MCF 10A (cell line): ENCODE results near the gene TMEM9. TPM values are rescaled to one million over a fixed set of nuclear protein-coding genes. Genes with fewer than 3 reads are reported as not detected.

Experiments
- BruUV-seq: library from RNA; stranded (reverse); fragments of 400-500 nt; replicated peaks from 2 replicates; lab custom pipeline; 2021; lab: Mats Ljungman, UMichigan
- CTCF ChIA-PET: fragments of 300-600 bp; sonication (Branson Sonifier 250); formaldehyde crosslinking; extraction: SDS; loops from one replicate; lab custom pipeline; 2021; ENCODE audit warnings: antibody characterized with exemption, inconsistent platforms; lab: Yijun Ruan, JAX
- POLR2A ChIA-PET: fragments of 300-600, 350-650 bp; sonication (Branson Sonifier 250); formaldehyde crosslinking; extraction: SDS; loops from one replicate; lab custom pipeline; 2020; ENCODE audit warnings: antibody characterized with exemption, inconsistent platforms; lab: Yijun Ruan, JAX
- DNase-seq: peaks from one replicate; pipeline ENCODE4 v3.0.0-alpha.2; 2018; ENCODE audit not compliant: unreplicated experiment
- H3K27ac Mint-ChIP-seq: one replicate; pipeline ENCODE4 v1.8.0; 2022; ENCODE audit warnings: mild to moderate bottlenecking, low read depth, mixed read lengths; ENCODE audit not compliant: unreplicated experiment
- H3K27me3 Mint-ChIP-seq: one replicate; pipeline ENCODE4 v1.8.0; 2022; ENCODE audit warnings: mixed read lengths; ENCODE audit not compliant: insufficient read depth, unreplicated experiment
- H3K36me3 Mint-ChIP-seq: one replicate; pipeline ENCODE4 v1.8.0; 2022; ENCODE audit warnings: mild to moderate bottlenecking, moderate library complexity, mixed read lengths; ENCODE audit not compliant: insufficient read depth, unreplicated experiment
- H3K4me1 Mint-ChIP-seq: one replicate; pipeline ENCODE4 v1.8.0; 2022; ENCODE audit warnings: mixed read lengths; ENCODE audit not compliant: insufficient read depth, unreplicated experiment
- H3K4me3 Mint-ChIP-seq: one replicate; pipeline ENCODE4 v1.8.0; 2022; ENCODE audit warnings: mild to moderate bottlenecking, moderate library complexity, mixed read lengths; ENCODE audit not compliant: unreplicated experiment
- H3K9me3 Mint-ChIP-seq: one replicate; pipeline ENCODE4 v1.8.0; 2022; ENCODE audit warnings: mixed read lengths; ENCODE audit not compliant: unreplicated experiment
- intact Hi-C: fragments of 100-400 bp; cut with micrococcal nuclease; formaldehyde crosslinking; loops from 2 replicates; pipeline ENCODE4 v1.14.1; 2022
- total RNA-seq: library from RNA; stranded (reverse); gene quantifications from 2 replicates; pipeline ENCODE4 v1.2.3, GENCODE V29; 2022
- TF ChIP-seq, protein P1 (sequence below): fragments of 200-600 bp; IDR thresholded peaks from one replicate; pipeline ENCODE4 v1.8.0; 2022; ENCODE audit warnings: antibody characterized with exemption, mild to moderate bottlenecking; ENCODE audit not compliant: unreplicated experiment

Gene TMEM9
- total RNA-seq, 1 experiment from 2014 or later, result 67.2 TPM

DNA sequence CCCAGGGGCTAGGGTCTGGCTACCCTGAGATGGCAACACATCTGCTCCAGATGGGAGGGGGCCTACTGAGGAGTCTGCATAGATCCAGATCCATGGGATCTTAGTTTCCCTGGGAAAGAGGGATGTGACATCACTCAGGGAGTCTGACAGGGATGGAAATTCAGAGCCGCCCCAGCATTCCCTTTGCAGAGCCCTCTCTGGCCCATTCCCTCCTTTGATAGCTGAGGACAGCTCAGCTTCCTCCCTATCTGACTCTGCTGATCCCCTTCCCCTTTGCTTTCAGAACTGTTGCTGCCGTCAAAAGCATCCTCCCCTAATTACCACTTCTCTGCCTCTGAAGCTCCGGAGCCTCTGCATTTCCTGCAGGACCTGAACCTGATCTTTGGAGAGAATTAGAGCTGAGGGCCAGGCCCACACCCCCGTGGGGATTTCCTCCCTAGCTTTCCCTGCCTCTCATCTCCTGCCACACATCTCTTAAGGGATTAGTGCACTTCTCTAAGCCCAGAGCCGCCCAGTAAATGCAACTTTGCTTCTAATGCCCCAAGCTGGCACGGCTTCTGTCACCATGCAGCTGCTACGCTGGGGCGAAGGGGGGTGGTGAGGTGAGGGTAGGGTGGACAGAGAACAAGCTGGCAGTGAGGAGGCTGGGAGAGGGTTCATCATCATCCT is 17.8 kb downstream of the TMEM9 start:
- peaks cover 11% of the 10 kb centered on the region for H3K4me1 Mint-ChIP-seq
- no peak overlapping the region for H3K4me3 Mint-ChIP-seq
- H3K27me3 Mint-ChIP-seq, result no peaks in the 10 kb centered on the region
- BruUV-seq, result no TSS peak
- TF ChIP-seq, protein P1, sequence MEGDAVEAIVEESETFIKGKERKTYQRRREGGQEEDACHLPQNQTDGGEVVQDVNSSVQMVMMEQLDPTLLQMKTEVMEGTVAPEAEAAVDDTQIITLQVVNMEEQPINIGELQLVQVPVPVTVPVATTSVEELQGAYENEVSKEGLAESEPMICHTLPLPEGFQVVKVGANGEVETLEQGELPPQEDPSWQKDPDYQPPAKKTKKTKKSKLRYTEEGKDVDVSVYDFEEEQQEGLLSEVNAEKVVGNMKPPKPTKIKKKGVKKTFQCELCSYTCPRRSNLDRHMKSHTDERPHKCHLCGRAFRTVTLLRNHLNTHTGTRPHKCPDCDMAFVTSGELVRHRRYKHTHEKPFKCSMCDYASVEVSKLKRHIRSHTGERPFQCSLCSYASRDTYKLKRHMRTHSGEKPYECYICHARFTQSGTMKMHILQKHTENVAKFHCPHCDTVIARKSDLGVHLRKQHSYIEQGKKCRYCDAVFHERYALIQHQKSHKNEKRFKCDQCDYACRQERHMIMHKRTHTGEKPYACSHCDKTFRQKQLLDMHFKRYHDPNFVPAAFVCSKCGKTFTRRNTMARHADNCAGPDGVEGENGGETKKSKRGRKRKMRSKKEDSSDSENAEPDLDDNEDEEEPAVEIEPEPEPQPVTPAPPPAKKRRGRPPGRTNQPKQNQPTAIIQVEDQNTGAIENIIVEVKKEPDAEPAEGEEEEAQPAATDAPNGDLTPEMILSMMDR, result no peak
- peaks cover 23% of the 10 kb centered on the region for H3K36me3 Mint-ChIP-seq
- no peak overlapping the region for H3K27ac Mint-ChIP-seq
- no peak for DNase-seq
- intact Hi-C loops, result no loop called here
- ChIA-PET CTCF (interaction anchor here (0.6 to 6.9 kb wide), 9 partner anchors 12 to 241 kb away, joined by 3 to 47 read pairs (median 8); no protein-coding TSS in a partner anchor), POLR2A (interaction anchor here (0.7 to 3.2 kb wide), 5 partner anchors 8 to 466 kb away, joined by 3 to 14 read pairs (median 4); partner anchors contain the start of genes DDX59 and TMEM9)
- no peaks in the 10 kb centered on the region for H3K9me3 Mint-ChIP-seq

DNA sequence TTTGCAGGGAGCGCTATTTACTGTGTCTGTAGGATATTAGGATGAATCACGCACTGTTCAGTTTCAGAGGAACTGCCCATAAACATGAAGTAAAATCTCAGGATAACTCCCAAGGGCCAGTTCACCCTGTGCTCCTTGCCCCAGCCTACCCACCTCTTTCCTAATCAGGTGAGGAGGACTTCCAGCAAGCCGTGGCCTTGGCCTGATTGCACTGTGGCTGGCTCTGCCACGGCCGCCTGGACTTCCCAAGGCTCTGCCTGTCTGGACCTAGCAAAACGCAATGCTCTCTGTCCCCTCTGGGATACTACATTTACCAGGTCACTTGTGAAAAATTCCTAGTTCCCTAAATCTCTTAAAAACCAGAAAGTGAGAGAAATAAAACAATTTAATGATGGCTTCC is 19.9 kb downstream of the TMEM9 start:
- H3K27ac Mint-ChIP-seq, result no peak overlapping the region
- H3K4me1 Mint-ChIP-seq, result peaks cover 11% of the 10 kb centered on the region
- POLR2A ChIA-PET, result no interaction called here
- TF ChIP-seq, protein P1, result no peak
- BruUV-seq, result no TSS peak
- peaks cover 28% of the 10 kb centered on the region for H3K36me3 Mint-ChIP-seq
- no peak for DNase-seq
- no peaks in the 10 kb centered on the region for H3K27me3 Mint-ChIP-seq
- intact Hi-C loops, result no loop called here
- CTCF ChIA-PET, result interaction anchor here (6.9 kb wide), 1 partner anchor 14 kb away, joined by 47 read pairs; no protein-coding TSS in a partner anchor
- H3K9me3 Mint-ChIP-seq, result no peaks in the 10 kb centered on the region
- no peak overlapping the region for H3K4me3 Mint-ChIP-seq

DNA sequence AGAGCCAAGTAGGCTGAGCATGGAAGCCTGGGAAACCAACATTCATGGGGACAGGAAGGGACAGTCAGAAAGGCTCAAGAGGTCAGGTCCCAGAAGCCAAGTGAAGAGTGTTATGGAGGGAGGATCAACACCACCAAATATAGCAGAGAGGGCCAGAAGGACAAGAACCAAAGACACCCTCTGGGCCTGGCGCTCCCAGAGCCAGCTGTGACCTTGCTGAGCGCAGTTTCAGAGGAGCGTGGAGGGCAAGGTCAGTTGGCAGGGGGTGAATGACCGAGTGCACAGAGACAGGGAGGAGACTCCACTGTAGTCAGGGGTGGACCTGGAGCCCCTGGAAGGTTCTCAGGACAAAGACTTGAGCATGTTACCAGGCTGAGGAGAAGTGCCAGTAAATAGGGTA is 22.9 kb downstream of the TMEM9 start:
- no peak for DNase-seq
- H3K4me1 Mint-ChIP-seq, result no peaks in the 10 kb centered on the region

DNA sequence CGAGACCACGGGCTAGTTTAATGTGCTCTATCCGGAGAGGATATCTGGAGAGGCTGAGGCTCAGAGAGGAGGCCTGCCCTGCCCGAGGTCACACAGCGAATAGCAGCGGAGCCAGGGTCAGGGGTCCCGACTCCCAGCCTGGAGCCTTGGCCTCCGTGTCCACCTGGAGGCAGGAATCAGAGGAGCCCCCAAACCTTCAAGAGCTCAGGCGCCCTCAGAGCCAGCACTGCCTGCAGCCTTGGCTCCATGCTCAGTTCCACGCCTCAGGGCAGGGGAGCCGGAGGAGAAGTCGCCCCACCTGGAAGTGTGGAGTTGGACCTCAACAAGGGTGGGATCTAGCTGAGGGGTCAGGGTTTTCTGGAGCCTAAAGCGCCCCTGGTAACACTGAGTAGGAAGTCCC is 25.3 kb downstream of the TMEM9 start:
- H3K27ac Mint-ChIP-seq, result no peak overlapping the region
- peaks cover 13% of the 10 kb centered on the region for H3K27me3 Mint-ChIP-seq
- peaks cover 16% of the 10 kb centered on the region for H3K36me3 Mint-ChIP-seq
- no peak for DNase-seq
- POLR2A ChIA-PET, result interaction anchor here (0.5 to 3.1 kb wide), 3 partner anchors 9 to 226 kb away, joined by 3 to 14 read pairs (median 4); no protein-coding TSS in a partner anchor
- intact Hi-C loops, result no loop called here
- H3K4me3 Mint-ChIP-seq, result no peak overlapping the region
- TF ChIP-seq, protein P1, result no peak
- no peaks in the 10 kb centered on the region for H3K9me3 Mint-ChIP-seq
- no TSS peak for BruUV-seq
- CTCF ChIA-PET, result interaction anchor here (0.6 to 3.5 kb wide), 6 partner anchors 14 to 156 kb away, joined by 3 to 10 read pairs (median 4); partner anchors contain the start of gene CACNA1S
- H3K4me1 Mint-ChIP-seq, result peaks cover 6% of the 10 kb centered on the region

More for the DNA sequence above, 22.9 kb downstream of the TMEM9 start:
- intact Hi-C loops, result no loop called here
- POLR2A ChIA-PET, result no interaction called here
- Mint-ChIP-seq H3K36me3 (peaks cover 23% of the 10 kb centered on the region), H3K4me3 (no peak overlapping the region), H3K27me3 (no peaks in the 10 kb centered on the region), H3K9me3 (no peaks in the 10 kb centered on the region), H3K27ac (no peak overlapping the region)
- CTCF ChIA-PET, result interaction anchor here (0.5 kb wide), 1 partner anchor 192 kb away, joined by 3 read pairs; no protein-coding TSS in a partner anchor
- TF ChIP-seq, protein P1, result no peak
- BruUV-seq, result no TSS peak
